MCF 10A (cell line): ENCODE data around the gene DNAJB11. TPM values are rescaled to one million over a fixed set of nuclear protein-coding genes. Genes with fewer than 3 reads are reported as not detected.

Experiments
- BruUV-seq: library from RNA; stranded (reverse); fragments of 400-500 nt; replicated peaks from 2 replicates; lab custom pipeline; 2021; lab: Mats Ljungman, UMichigan
- CTCF ChIA-PET: fragments of 300-600 bp; sonication (Branson Sonifier 250); formaldehyde crosslinking; extraction: SDS; loops from one replicate; lab custom pipeline; 2021; ENCODE audit warnings: antibody characterized with exemption, inconsistent platforms; lab: Yijun Ruan, JAX
- POLR2A ChIA-PET: fragments of 300-600, 350-650 bp; sonication (Branson Sonifier 250); formaldehyde crosslinking; extraction: SDS; loops from one replicate; lab custom pipeline; 2020; ENCODE audit warnings: antibody characterized with exemption, inconsistent platforms; lab: Yijun Ruan, JAX
- DNase-seq: peaks from one replicate; pipeline ENCODE4 v3.0.0-alpha.2; 2018; ENCODE audit not compliant: unreplicated experiment
- H3K27ac Mint-ChIP-seq: one replicate; pipeline ENCODE4 v1.8.0; 2022; ENCODE audit warnings: mild to moderate bottlenecking, low read depth, mixed read lengths; ENCODE audit not compliant: unreplicated experiment
- H3K27me3 Mint-ChIP-seq: one replicate; pipeline ENCODE4 v1.8.0; 2022; ENCODE audit warnings: mixed read lengths; ENCODE audit not compliant: insufficient read depth, unreplicated experiment
- H3K36me3 Mint-ChIP-seq: one replicate; pipeline ENCODE4 v1.8.0; 2022; ENCODE audit warnings: mild to moderate bottlenecking, moderate library complexity, mixed read lengths; ENCODE audit not compliant: insufficient read depth, unreplicated experiment
- H3K4me1 Mint-ChIP-seq: one replicate; pipeline ENCODE4 v1.8.0; 2022; ENCODE audit warnings: mixed read lengths; ENCODE audit not compliant: insufficient read depth, unreplicated experiment
- H3K4me3 Mint-ChIP-seq: one replicate; pipeline ENCODE4 v1.8.0; 2022; ENCODE audit warnings: mild to moderate bottlenecking, moderate library complexity, mixed read lengths; ENCODE audit not compliant: unreplicated experiment
- H3K9me3 Mint-ChIP-seq: one replicate; pipeline ENCODE4 v1.8.0; 2022; ENCODE audit warnings: mixed read lengths; ENCODE audit not compliant: unreplicated experiment
- CTCF ChIP-seq: fragments of 200-600 bp; IDR thresholded peaks from one replicate; pipeline ENCODE4 v1.8.0; 2022; ENCODE audit warnings: antibody characterized with exemption, mild to moderate bottlenecking; ENCODE audit not compliant: unreplicated experiment
- intact Hi-C: fragments of 100-400 bp; cut with micrococcal nuclease; formaldehyde crosslinking; loops from 2 replicates; pipeline ENCODE4 v1.14.1; 2022
- total RNA-seq: library from RNA; stranded (reverse); gene quantifications from 2 replicates; pipeline ENCODE4 v1.2.3, GENCODE V29; 2022

Gene DNAJB11
- total RNA-seq, 1 experiment from 2014 or later = 116 TPM

DNA sequence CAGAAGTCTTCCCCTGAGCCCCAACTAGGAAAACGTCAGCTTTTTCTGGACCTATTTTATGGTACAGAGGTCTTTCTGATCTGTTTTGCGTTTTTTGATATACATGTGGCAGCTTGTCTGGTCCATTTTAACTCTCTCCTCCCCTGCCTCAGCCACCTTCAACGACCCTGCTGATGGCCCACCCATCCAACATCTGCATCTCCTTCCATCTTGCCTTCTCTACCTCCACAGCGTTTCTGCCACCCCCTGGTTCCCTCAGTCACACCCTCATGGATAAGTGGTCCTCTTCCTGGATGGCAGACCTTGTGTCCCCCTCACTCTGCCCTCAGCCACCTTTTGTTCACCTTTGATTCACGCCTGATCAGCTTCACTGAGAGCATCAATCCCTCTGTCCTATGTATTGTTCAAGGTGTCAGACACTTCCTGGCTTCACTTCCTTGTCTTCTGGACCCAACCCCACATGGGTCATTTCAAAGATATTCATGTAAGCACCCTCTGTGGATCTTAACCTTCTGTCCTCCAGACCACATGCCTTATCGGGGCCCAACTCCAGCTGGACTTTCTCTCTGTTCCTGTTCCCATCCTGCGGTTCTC lies 55.8 kb downstream of the DNAJB11 start:
- H3K4me1 Mint-ChIP-seq = no peaks in the 10 kb centered on the region
- H3K27ac Mint-ChIP-seq = no peak overlapping the region
- H3K4me3 Mint-ChIP-seq = no peak overlapping the region
- H3K27me3 Mint-ChIP-seq = no peaks in the 10 kb centered on the region
- CTCF ChIA-PET = interaction anchor here (0.9 to 3.0 kb wide), 5 partner anchors 9 to 197 kb away, joined by 3 to 17 read pairs (median 4); no protein-coding TSS in a partner anchor
- intact Hi-C loops = no loop called here
- H3K9me3 Mint-ChIP-seq = no peaks in the 10 kb centered on the region
- no peak for DNase-seq
- no peak for TF ChIP-seq CTCF
- no TSS peak for BruUV-seq
- no peaks in the 10 kb centered on the region for H3K36me3 Mint-ChIP-seq
- POLR2A ChIA-PET = interaction anchor here (0.7 kb wide), 2 partner anchors 10 to 39 kb away, joined by 3 read pairs; no protein-coding TSS in a partner anchor

- no peak overlapping the region for H3K4me3 Mint-ChIP-seq
- BruUV-seq = no TSS peak
- H3K9me3 Mint-ChIP-seq = no peaks in the 10 kb centered on the region
- H3K27ac Mint-ChIP-seq = no peak overlapping the region
- no peaks in the 10 kb centered on the region for H3K36me3 Mint-ChIP-seq
- H3K4me1 Mint-ChIP-seq = no peaks in the 10 kb centered on the region
- intact Hi-C loops = no loop called here
- CTCF ChIA-PET = no interaction called here
- POLR2A ChIA-PET = interaction anchor here (1.5 kb wide), 1 partner anchor 11 kb away, joined by 4 read pairs; no protein-coding TSS in a partner anchor
- TF ChIP-seq CTCF = no peak
- DNase-seq = no peak
- H3K27me3 Mint-ChIP-seq = no peaks in the 10 kb centered on the region
Observed at GRCh38 chr3:186627852-186628414, 57.4 kb downstream of the DNAJB11 start.

- intact Hi-C loops = no loop called here
- no peak for DNase-seq
- no TSS peak for BruUV-seq
- Mint-ChIP-seq H3K36me3 (no peaks in the 10 kb centered on the region), H3K9me3 (no peaks in the 10 kb centered on the region), H3K4me3 (no peak overlapping the region), H3K27me3 (no peaks in the 10 kb centered on the region), H3K4me1 (no peaks in the 10 kb centered on the region), H3K27ac (no peak overlapping the region)
- no peak for TF ChIP-seq CTCF
- POLR2A ChIA-PET = interaction anchor here (0.7 to 1.5 kb wide), 2 partner anchors 11 to 109 kb away, joined by 4 read pairs; no protein-coding TSS in a partner anchor
- CTCF ChIA-PET = interaction anchor here (0.6 to 3.2 kb wide), 2 partner anchors 12 to 14 kb away, joined by 3 to 18 read pairs; no protein-coding TSS in a partner anchor
Observed at GRCh38 chr3:186628756-186629155, 58.2 kb downstream of the DNAJB11 start.

GRCh38 chr3:186630950-186631641 lies 60.6 kb downstream of the DNAJB11 start:
- no TSS peak for BruUV-seq
- H3K9me3 Mint-ChIP-seq = no peaks in the 10 kb centered on the region
- H3K4me1 Mint-ChIP-seq = no peaks in the 10 kb centered on the region
- ChIA-PET CTCF (interaction anchor here (0.5 to 3.2 kb wide), 7 partner anchors 8 to 153 kb away, joined by 3 to 18 read pairs (median 3); partner anchors contain the start of gene EIF4A2), POLR2A (interaction anchor here (0.6 to 2.3 kb wide), 4 partner anchors 10 to 153 kb away, joined by 3 to 8 read pairs (median 4); partner anchors contain the start of genes EIF4A2 and FETUB)
- no peak overlapping the region for H3K27ac Mint-ChIP-seq
- no peaks in the 10 kb centered on the region for H3K27me3 Mint-ChIP-seq
- intact Hi-C loops = no loop called here
- DNase-seq = no peak
- H3K4me3 Mint-ChIP-seq = no peak overlapping the region
- H3K36me3 Mint-ChIP-seq = no peaks in the 10 kb centered on the region
- no peak for TF ChIP-seq CTCF
